HG03521 (cell line): ENCODE data around the gene HCRTR1.
"Not testable (repeated sequence)": the region's sequence is repeated elsewhere in the genome, so short reads cannot be mapped to it uniquely, and the experiment has no call there.

Experiments used
- ATAC-seq: cut with Tn5 transposase; IDR thresholded peaks from one replicate; pipeline ENCODE4 v1.9.1; 2021; ENCODE audit warnings: mild to moderate bottlenecking, moderate library complexity; ENCODE audit not compliant: unreplicated experiment

Gene HCRTR1

GRCh38 chr1:31581821-31582810 lies 35.4 kb upstream of the HCRTR1 start:
- ATAC-seq, result no peak

- no peak for ATAC-seq
Measured at GRCh38 chr1:31583082-31583994, 34.2 kb upstream of the HCRTR1 start.

- no peak for ATAC-seq
Measured at GRCh38 chr1:31583995-31584868, 33.3 kb upstream of the HCRTR1 start.

- ATAC-seq, result no peak
Measured at GRCh38 chr1:31584869-31585735, 32.4 kb upstream of the HCRTR1 start.

GRCh38 chr1:31585736-31586365 lies 31.6 kb upstream of the HCRTR1 start:
- no peak for ATAC-seq

GRCh38 chr1:31586376-31587327 lies 30.8 kb upstream of the HCRTR1 start:
- no peak for ATAC-seq

- ATAC-seq, result not testable (repeated sequence)
Measured at GRCh38 chr1:31587328-31587699, 30.2 kb upstream of the HCRTR1 start.

GRCh38 chr1:31587720-31588423 lies 29.6 kb upstream of the HCRTR1 start:
- no peak for ATAC-seq

GRCh38 chr1:31588751-31589515 lies 28.6 kb upstream of the HCRTR1 start:
- no peak for ATAC-seq

- ATAC-seq, result no peak
Measured at GRCh38 chr1:31591425-31592093, 25.9 kb upstream of the HCRTR1 start.

- ATAC-seq, result no peak
Measured at GRCh38 chr1:31592132-31592531, 25.4 kb upstream of the HCRTR1 start.

GRCh38 chr1:31593136-31593665 lies 24.3 kb upstream of the HCRTR1 start:
- ATAC-seq, result no peak

- no peak for ATAC-seq
Measured at GRCh38 chr1:31593770-31594632, 23.5 kb upstream of the HCRTR1 start.

GRCh38 chr1:31595836-31596736 lies 21.4 kb upstream of the HCRTR1 start:
- no peak for ATAC-seq
